Left ventricle myocardium inferior (tissue), 1 donor: ENCODE measurements around the gene CLCN2. TPM values are rescaled to one million over a fixed set of nuclear protein-coding genes. Genes with fewer than 3 reads are reported as not detected.

Experiments
- DNase-seq: peaks from one replicate; pipeline ENCODE4 v3.0.0-alpha.2; 2020
- H3K27ac ChIP-seq: fragments of 200-600 bp; replicated peaks from 2 replicates; pipeline ENCODE4 v1.8.0; 2021
- H3K27me3 ChIP-seq: fragments of 200-600 bp; 2 replicates; pipeline ENCODE4 v1.8.0; 2021; ENCODE audit warnings: low read depth
- H3K36me3 ChIP-seq: fragments of 200-600 bp; 2 replicates; pipeline ENCODE4 v1.8.0; 2021
- H3K4me1 ChIP-seq: fragments of 200-600 bp; 2 replicates; pipeline ENCODE4 v1.8.0; 2021
- H3K4me3 ChIP-seq: fragments of 200-600 bp; 2 replicates; pipeline ENCODE4 v1.8.0; 2021; ENCODE audit warnings: mild to moderate bottlenecking, moderate library complexity
- H3K9me3 ChIP-seq: fragments of 200-600 bp; replicated peaks from 2 replicates; pipeline ENCODE4 v1.8.0; 2021
- CTCF ChIP-seq: fragments of 200-600 bp; IDR thresholded peaks from 2 replicates; pipeline ENCODE4 v1.8.0; 2021; ENCODE audit warnings: antibody characterized with exemption, mild to moderate bottlenecking, borderline replicate concordance
- intact Hi-C: fragments of 100-400 bp; cut with micrococcal nuclease; formaldehyde crosslinking; loops from one replicate; pipeline ENCODE4 v1.11.0; 2022
- total RNA-seq: library from RNA; stranded (reverse); fragmentation: NEBNext Ultra II Directional; extraction: Animal tissue kit (Norgen Biotek cat#: 25700); gene quantifications from one replicate; pipeline ENCODE4 v1.2.1, GENCODE V29; 2021
- donor health status: DM: no; HTN: yes; CAD: no; lungs with severe emphysema.

CLCN2 gene
- total RNA-seq, 1 donor from 2014 or later: 1.7 TPM

GRCh38 chr3:184368116-184368515 lies 6.7 kb upstream of the CLCN2 start:
- H3K27ac ChIP-seq: no peak overlapping the region
- intact Hi-C loops: no loop called here
- no peaks in the 10 kb centered on the region for H3K27me3 ChIP-seq
- no peaks in the 10 kb centered on the region for H3K9me3 ChIP-seq
- H3K4me3 ChIP-seq: no peak overlapping the region
- TF ChIP-seq CTCF: no peak
- peaks cover 31% of the 10 kb centered on the region for H3K36me3 ChIP-seq
- peaks cover 42% of the 10 kb centered on the region for H3K4me1 ChIP-seq
- DNase-seq: no peak

GRCh38 chr3:184366619-184367289 lies 5.3 kb upstream of the CLCN2 start:
- Histone ChIP-seq H3K4me3 (no peak overlapping the region), H3K4me1 (peaks cover 47% of the 10 kb centered on the region), H3K36me3 (peaks cover 31% of the 10 kb centered on the region), H3K27ac (no peak overlapping the region), H3K9me3 (no peaks in the 10 kb centered on the region), H3K27me3 (no peaks in the 10 kb centered on the region)
- TF ChIP-seq CTCF: no peak
- intact Hi-C loops: no loop called here
- DNase-seq: no peak

- peak overlapping the region; percentile 100 for H3K27ac ChIP-seq
- no peaks in the 10 kb centered on the region for H3K27me3 ChIP-seq
- peak; percentile 96 for DNase-seq
- TF ChIP-seq CTCF: peak; percentile 66
- intact Hi-C loops: no loop called here
- no peaks in the 10 kb centered on the region for H3K9me3 ChIP-seq
- peak overlapping the region; percentile 97 for H3K4me3 ChIP-seq
- peaks cover 25% of the 10 kb centered on the region for H3K36me3 ChIP-seq
- peaks cover 47% of the 10 kb centered on the region for H3K4me1 ChIP-seq
Measured at GRCh38 chr3:184362668-184363546, 1.5 kb upstream of the CLCN2 start.

- intact Hi-C loops: no loop called here
- H3K27me3 ChIP-seq: no peaks in the 10 kb centered on the region
- no peak for TF ChIP-seq CTCF
- H3K4me3 ChIP-seq: peak overlapping the region; percentile 97
- peak; percentile 68 for DNase-seq
- no peaks in the 10 kb centered on the region for H3K9me3 ChIP-seq
- peaks cover 47% of the 10 kb centered on the region for H3K4me1 ChIP-seq
- H3K27ac ChIP-seq: peak overlapping the region; percentile 100
- peaks cover 21% of the 10 kb centered on the region for H3K36me3 ChIP-seq
Measured at GRCh38 chr3:184361932-184362667, 695 bp upstream of the CLCN2 start.

- no peak for TF ChIP-seq CTCF
- Histone ChIP-seq H3K9me3 (no peaks in the 10 kb centered on the region), H3K27ac (peak overlapping the region; percentile 100), H3K4me1 (peaks cover 47% of the 10 kb centered on the region), H3K27me3 (no peaks in the 10 kb centered on the region), H3K36me3 (peaks cover 15% of the 10 kb centered on the region), H3K4me3 (peak overlapping the region; percentile 97)
- DNase-seq: no peak
- intact Hi-C loops: no loop called here
Measured at GRCh38 chr3:184360929-184361531, 375 bp downstream of the CLCN2 start.
